ENCODE measurements around the gene SCUBE1. TPM values are rescaled to one million over a fixed set of nuclear protein-coding genes. Genes with fewer than 3 reads are reported as not detected.

SCUBE1 gene
- total and polyA plus RNA-seq, 2 donors (not counting 3 experiments of a cell fraction or from before 2014, with no cell fraction given): 0.07 TPM; not detected in 1

GRCh38 chr22:43295173-43295572 is 48.0 kb downstream of the SCUBE1 start:
- H2AFZ ChIP-seq (ENCODE audit: low read depth, low read length): no peak overlapping the region
- dilution Hi-C loops (cut with MboI; ENCODE audit: extremely low pct_ligation_motif_present, low sequenced_read_pairs): no loop called here
- no peak overlapping the region for H3K27ac ChIP-seq (ENCODE audit: insufficient read depth, low read depth, low read length)
- no peaks in the 10 kb centered on the region for H3K9me3 ChIP-seq (replicated peaks; ENCODE audit: control insufficient read depth, insufficient read depth, low read length)
- H3K4me1 ChIP-seq (ENCODE audit: control insufficient read depth, extremely low read depth, insufficient read depth, low read length): no peaks in the 10 kb centered on the region
- no peak for DNase-seq (ENCODE audit: low read depth, low spot score)
- H3K27me3 ChIP-seq (ENCODE audit: control insufficient read depth in 2 of 2, insufficient read depth in 2 of 2, low read length in 2 of 2): no peaks in the 10 kb centered on the region
- H3K9ac ChIP-seq (replicated peaks; ENCODE audit: extremely low read depth, insufficient read depth, low read length): no peak overlapping the region
- H3K4me3 ChIP-seq (replicated peaks in 1 of 3; ENCODE audit: insufficient read depth in 1 of 3, low read depth in 1 of 3, low read length in 3 of 3): no peak overlapping the region
- no peaks in the 10 kb centered on the region for H4K20me1 ChIP-seq (replicated peaks; ENCODE audit: control insufficient read depth, extremely low read depth, insufficient read depth, low read length)
- no peaks in the 10 kb centered on the region for H3K9me1 ChIP-seq (replicated peaks; ENCODE audit: control insufficient read depth, extremely low read depth, insufficient read depth, low read length)
- POLR2A ChIA-PET: no interaction called here
- no TSS peak for BruUV-seq (replicated peaks)
- CTCF ChIA-PET: interaction anchor here (2.2 kb wide), 1 partner anchor 21 kb away, joined by 12 read pairs; no protein-coding TSS in a partner anchor
- H3K4me2 ChIP-seq (ENCODE audit: insufficient read depth, low read length): no peak overlapping the region
- no peaks in the 10 kb centered on the region for H3K36me3 ChIP-seq (ENCODE audit: control insufficient read depth in 2 of 2, extremely low read depth in 1 of 2, insufficient read depth in 2 of 2, low read length in 2 of 2)
- no peaks in the 10 kb centered on the region for H3K79me2 ChIP-seq (ENCODE audit: control insufficient read depth, insufficient read depth, low read length)
- TF ChIP-seq JUN (IDR thresholded peaks at IDR 0.05; ENCODE audit: borderline replicate concordance, insufficient read depth, insufficient read length, low read depth): no peak
- TF ChIP-seq EZH2 (IDR thresholded peaks at IDR 0.05; ENCODE audit: borderline replicate concordance, low read depth, low read length, severe bottlenecking): no peak
- TF ChIP-seq FOS (IDR thresholded peaks at IDR 0.05; ENCODE audit: borderline replicate concordance, insufficient read depth, low read length): no peak
- no peak for TF ChIP-seq GATA2 (IDR thresholded peaks at IDR 0.05; ENCODE audit: insufficient read depth, insufficient read length, low read depth, low read length)
- TF ChIP-seq MYC (IDR thresholded peaks at IDR 0.05; ENCODE audit: low read depth, low read length): no peak
- no peak for TF ChIP-seq MAX (IDR thresholded peaks at IDR 0.05; ENCODE audit: insufficient read depth, insufficient read length)
- TF ChIP-seq POLR2AphosphoS5 (IDR thresholded peaks at IDR 0.05; ENCODE audit: insufficient read depth, low read depth, low read length): no peak
- no peak for TF ChIP-seq CTCF (IDR thresholded peaks at IDR 0.05; ENCODE audit: extremely low read depth in 1 of 2, insufficient read depth in 1 of 2, low read depth in 1 of 2, low read length in 2 of 2)
- no peak for TF ChIP-seq POLR2A (IDR thresholded peaks at IDR 0.05; ENCODE audit: low read depth, low read length)
- FAIRE-seq: no peak
- intact Hi-C loops (cut with micrococcal nuclease): no loop called here

Data from endothelial cell of umbilical vein (primary cell).